Upper lobe of left lung (tissue), 6 donors: ENCODE data around the gene ODAD3. TPM values are rescaled to one million over a fixed set of nuclear protein-coding genes. Genes with fewer than 3 reads are reported as not detected.
A peak's percentile ranks its signal among the peaks of the same experiment; 100 is the strongest.

Source experiments
- ATAC-seq, 2 donors: fragments of 200-7000 bp; cut with Tn5 transposase; one replicate each; pipeline ENCODE4 v1.9.1; 2022; ENCODE audit warnings: mild to moderate bottlenecking in 2 of 2, moderate library complexity in 2 of 2; ENCODE audit not compliant: low FRiP score in 2 of 2
- DNase-seq, 2 donors: peaks; one replicate each; pipeline ENCODE4 v3.0.0-alpha.2; 2019 to 2020
- H3K27ac ChIP-seq, 4 donors: fragments of 200-600 bp; sonication (generic); one replicate each; pipeline ENCODE4 v1.5.1; 2016 to 2019
- H3K27me3 ChIP-seq, 4 donors: fragments of 200-600 bp; sonication (generic); one replicate each; pipeline ENCODE4 v1.5.1; 2017 to 2019
- H3K36me3 ChIP-seq, 4 donors: fragments of 200-600 bp; sonication (generic); one replicate each; pipeline ENCODE4 v1.5.1; 2016 to 2019
- H3K4me1 ChIP-seq, 4 donors: fragments of 200-600 bp; sonication (generic); one replicate each; pipeline ENCODE4 v1.5.1; 2018 to 2019
- H3K4me3 ChIP-seq, 4 donors: fragments of 200-600 bp; sonication (generic); one replicate each; pipeline ENCODE4 v1.5.1; 2017 to 2019; ENCODE audit warnings: mild to moderate bottlenecking in 2 of 4, moderate library complexity in 1 of 4
- H3K9me3 ChIP-seq, 4 donors: fragments of 200-600 bp; sonication (generic); one replicate each; pipeline ENCODE4 v1.5.1; 2018 to 2019
- EP300 ChIP-seq, 4 donors: sonication (generic); formaldehyde crosslinking; IDR thresholded peaks; one replicate each; pipeline ENCODE4 v1.5.1; 2017; ENCODE audit warnings: antibody characterized with exemption in 4 of 4, control low read depth in 2 of 4
- POLR2A ChIP-seq, 4 donors: fragments of 450-650 bp; IDR thresholded peaks; one replicate each; pipeline ENCODE4 v1.5.1; 2016 to 2017; ENCODE audit warnings: antibody characterized with exemption in 4 of 4, mild to moderate bottlenecking in 2 of 4
- POLR2AphosphoS5 ChIP-seq, 2 donors: sonication (generic); formaldehyde crosslinking; IDR thresholded peaks; one replicate each; pipeline ENCODE4 v1.5.1; 2017; ENCODE audit warnings: antibody characterized with exemption in 2 of 2
- WGBS, 2 donors: methylation state at CpG; one replicate each; pipeline ENCODE4 v1.1.5; 2017 to 2018; 5-methylcytosine and 5-hydroxymethylcytosine counted together
- total RNA-seq, 6 donors: library from RNA; depleted of rRNA in 4 of 6; stranded (reverse); fragments of >200 nt in 4 of 6; gene quantifications; one replicate each; pipeline versions ENCODE4 v1.1.0 to v1.2.1, GENCODE V29; 2016 to 2021
- TF ChIP-seq, protein P1 (sequence below), 6 experiments: fragments of 450-650 bp in 4 of 6; fragments of 200-600 bp in 2 of 6; sonication (generic) in 2 of 6; IDR thresholded peaks; one replicate each; pipeline ENCODE4 v1.5.1; 2016 to 2019; ENCODE audit warnings: antibody characterized with exemption in 6 of 6
- donor health status: DM: no; HTN: no; CAD: no; lungs with moderate emphysema.
- donor health status: DM: no; HTN: yes; CAD: no; lungs with severe emphysema.

ODAD3 gene
- total RNA-seq, 6 donors from 2014 or later = 0.34 to 11.1 (median 4.1) TPM

DNA sequence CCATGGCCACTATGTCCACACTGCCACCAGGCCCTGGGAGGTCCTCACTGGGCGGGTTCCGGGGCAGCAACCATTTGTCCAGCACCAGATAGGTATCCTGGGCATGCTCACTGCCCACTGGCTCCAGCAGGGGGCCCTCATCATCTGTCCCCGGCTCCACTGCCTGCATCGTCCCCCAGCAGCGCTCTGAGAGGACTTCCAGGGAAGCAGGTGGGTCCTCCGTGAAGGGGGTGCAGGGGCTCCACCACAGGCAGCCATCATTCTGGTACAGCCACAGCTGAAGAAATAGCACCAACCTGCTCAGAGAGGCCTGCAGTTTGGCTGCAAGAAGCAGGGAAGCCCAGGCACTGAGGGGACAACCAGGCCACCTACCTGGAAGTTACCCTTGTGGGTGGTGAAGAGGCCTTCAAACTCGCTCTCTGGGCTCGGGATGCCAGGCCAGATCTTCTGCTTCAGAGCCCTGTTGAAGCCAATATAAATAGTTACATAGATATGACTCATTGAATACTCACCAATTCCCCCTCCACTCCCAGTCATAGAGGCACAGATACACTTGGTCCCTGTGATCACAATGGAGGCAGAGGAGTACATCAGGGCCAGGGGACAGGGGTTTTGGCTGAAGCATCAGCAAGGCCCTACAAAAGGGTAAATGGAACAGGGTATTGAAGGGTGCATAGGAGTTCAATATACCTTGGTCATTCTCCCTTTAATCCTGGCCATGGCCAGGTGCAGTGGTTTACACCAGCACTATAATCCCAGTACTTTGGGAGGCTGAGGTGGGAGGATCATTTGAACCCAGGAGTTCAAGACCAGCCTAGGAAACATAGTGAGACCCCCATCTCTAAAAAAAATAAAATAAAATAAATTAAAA is 56.4 kb downstream of the ODAD3 start:
- Histone ChIP-seq H3K4me3 (no peak overlapping the region), H3K36me3 (peaks cover 0 to 6% (median 0%) of the 10 kb centered on the region in 4 donors), H3K4me1 (peaks cover 67 to 75% (median 69%) of the 10 kb centered on the region in 4 donors), H3K27ac (peak overlapping the region in 2 of 4 donors; percentile 53 to 94), H3K9me3 (no peaks in the 10 kb centered on the region), H3K27me3 (peaks cover 0 to 2% (median 0%) of the 10 kb centered on the region in 4 donors)
- WGBS, 2 donors = 56 to 66% methylated on average over 4 to 8 of the region's 8 CpGs
- no peak for ATAC-seq
- TF ChIP-seq, protein P1, sequence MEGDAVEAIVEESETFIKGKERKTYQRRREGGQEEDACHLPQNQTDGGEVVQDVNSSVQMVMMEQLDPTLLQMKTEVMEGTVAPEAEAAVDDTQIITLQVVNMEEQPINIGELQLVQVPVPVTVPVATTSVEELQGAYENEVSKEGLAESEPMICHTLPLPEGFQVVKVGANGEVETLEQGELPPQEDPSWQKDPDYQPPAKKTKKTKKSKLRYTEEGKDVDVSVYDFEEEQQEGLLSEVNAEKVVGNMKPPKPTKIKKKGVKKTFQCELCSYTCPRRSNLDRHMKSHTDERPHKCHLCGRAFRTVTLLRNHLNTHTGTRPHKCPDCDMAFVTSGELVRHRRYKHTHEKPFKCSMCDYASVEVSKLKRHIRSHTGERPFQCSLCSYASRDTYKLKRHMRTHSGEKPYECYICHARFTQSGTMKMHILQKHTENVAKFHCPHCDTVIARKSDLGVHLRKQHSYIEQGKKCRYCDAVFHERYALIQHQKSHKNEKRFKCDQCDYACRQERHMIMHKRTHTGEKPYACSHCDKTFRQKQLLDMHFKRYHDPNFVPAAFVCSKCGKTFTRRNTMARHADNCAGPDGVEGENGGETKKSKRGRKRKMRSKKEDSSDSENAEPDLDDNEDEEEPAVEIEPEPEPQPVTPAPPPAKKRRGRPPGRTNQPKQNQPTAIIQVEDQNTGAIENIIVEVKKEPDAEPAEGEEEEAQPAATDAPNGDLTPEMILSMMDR (IDR thresholded peaks at IDR 0.05) = peak; percentile 44 to 66 (median 53)
- TF ChIP-seq POLR2AphosphoS5 (IDR thresholded peaks at IDR 0.05) = no peak
- peak; percentile 47 to 59 for DNase-seq

DNA sequence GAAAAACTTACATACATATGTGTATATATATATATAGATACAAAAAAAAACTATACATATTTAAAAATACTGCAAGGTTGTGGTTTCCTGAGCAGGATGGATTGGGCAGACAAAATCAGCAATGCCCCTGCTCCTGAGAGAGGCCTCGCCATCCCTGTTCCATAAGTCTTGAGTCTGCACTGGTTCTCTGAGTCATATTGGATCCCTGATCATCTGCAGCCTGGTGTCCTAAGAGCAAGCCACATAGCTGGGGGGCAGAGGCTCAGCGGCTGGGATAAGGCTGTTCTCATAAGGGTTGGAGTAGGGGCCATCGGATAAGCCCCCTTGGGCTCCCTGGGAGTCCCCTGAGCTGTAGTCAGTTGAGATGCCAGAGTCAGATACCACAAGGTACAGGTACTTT is 57.2 kb downstream of the ODAD3 start:
- no peak overlapping the region for H3K4me3 ChIP-seq
- peaks cover 0 to 6% (median 0%) of the 10 kb centered on the region in 4 donors for H3K36me3 ChIP-seq
- peaks cover 59 to 67% (median 61%) of the 10 kb centered on the region in 4 donors for H3K4me1 ChIP-seq
- ATAC-seq (no peak), DNase-seq (no peak)
- TF ChIP-seq, protein P1 (IDR thresholded peaks at IDR 0.05) = no peak
- TF ChIP-seq POLR2A (IDR thresholded peaks at IDR 0.05) = no peak
- TF ChIP-seq POLR2AphosphoS5 (IDR thresholded peaks at IDR 0.05) = no peak
- no peak for TF ChIP-seq EP300 (IDR thresholded peaks at IDR 0.05)
- peak overlapping the region in 2 of 4 donors; percentile 8 to 94 for H3K27ac ChIP-seq
- 94 to 100% methylated on average over 1 to 3 of the region's 3 CpGs for WGBS, 2 donors
- H3K9me3 ChIP-seq = no peaks in the 10 kb centered on the region
- H3K27me3 ChIP-seq = no peaks in the 10 kb centered on the region

DNA sequence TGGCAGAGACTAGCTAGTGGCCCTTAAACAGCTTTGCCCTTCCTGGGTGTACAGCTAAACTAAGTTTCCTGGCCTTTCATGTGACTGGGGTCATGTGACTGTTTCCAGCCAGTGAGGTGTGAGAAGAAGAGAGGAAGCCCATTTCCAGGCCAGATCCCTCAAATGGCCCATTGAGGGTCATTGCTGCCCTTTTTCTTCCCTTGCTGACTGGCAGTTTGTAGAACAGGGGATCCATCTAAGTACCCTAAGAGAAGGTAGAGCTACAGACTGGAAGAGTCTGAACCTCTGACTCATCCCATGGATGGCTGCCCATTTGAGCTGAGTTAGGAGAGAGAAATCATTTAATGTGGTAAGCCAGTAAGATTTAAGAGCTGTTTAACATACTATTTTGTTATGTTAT is 57.7 kb downstream of the ODAD3 start:
- H3K9me3 ChIP-seq = no peaks in the 10 kb centered on the region
- DNase-seq (peak in 1 of 2 donors; percentile 53), ATAC-seq (no peak)
- peak overlapping the region; percentile 8 to 96 (median 56) for H3K27ac ChIP-seq
- TF ChIP-seq, protein P1 (IDR thresholded peaks at IDR 0.05) = no peak
- no peak for TF ChIP-seq EP300 (IDR thresholded peaks at IDR 0.05)
- no peak for TF ChIP-seq POLR2A (IDR thresholded peaks at IDR 0.05)
- no peak for TF ChIP-seq POLR2AphosphoS5 (IDR thresholded peaks at IDR 0.05)
- peaks cover 55 to 62% (median 57%) of the 10 kb centered on the region in 4 donors for H3K4me1 ChIP-seq
- no peak overlapping the region for H3K4me3 ChIP-seq
- peaks cover 0 to 6% (median 0%) of the 10 kb centered on the region in 4 donors for H3K36me3 ChIP-seq
- no peaks in the 10 kb centered on the region for H3K27me3 ChIP-seq

DNA sequence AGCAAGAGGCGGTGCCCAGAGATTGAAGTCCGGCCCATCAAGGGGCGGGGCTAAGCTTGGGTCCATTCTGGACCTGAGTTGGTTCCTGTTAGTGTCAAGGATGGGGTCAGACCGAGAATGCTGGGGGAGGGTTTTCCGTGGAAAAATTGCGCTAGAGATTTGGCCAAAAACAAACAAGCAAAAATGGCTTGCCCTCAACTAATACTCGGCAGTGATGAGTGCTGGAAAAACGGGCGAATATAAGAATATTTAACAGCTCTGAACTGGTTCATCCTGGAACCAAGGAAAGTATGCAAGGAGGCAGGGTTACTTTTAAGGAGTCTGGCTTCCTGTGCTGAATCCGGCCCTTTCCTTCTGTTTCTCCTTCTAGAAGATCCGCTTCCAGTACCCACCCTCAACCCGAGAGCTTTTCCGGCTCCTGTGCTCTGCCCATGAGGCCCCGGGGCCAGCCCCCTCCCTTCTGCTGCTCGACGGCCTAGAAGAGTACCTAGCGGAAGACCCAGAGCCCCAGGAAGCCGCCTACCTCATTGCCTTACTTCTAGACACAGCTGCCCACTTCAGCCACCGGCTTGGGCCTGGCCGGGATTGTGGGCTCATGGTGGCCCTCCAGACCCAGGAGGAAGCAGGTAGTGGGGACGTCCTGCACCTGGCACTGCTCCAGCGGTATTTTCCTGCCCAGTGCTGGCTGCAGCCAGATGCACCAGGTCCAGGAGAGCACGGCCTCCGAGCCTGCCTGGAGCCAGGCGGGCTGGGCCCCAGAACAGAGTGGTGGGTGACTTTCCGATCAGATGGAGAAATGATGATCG is 59.6 kb downstream of the ODAD3 start:
- peaks cover 40 to 47% (median 43%) of the 10 kb centered on the region in 4 donors for H3K4me1 ChIP-seq
- peak overlapping the region; percentile 93 to 96 (median 95) for H3K27ac ChIP-seq
- WGBS, 2 donors = 1 to 9% methylated on average over 18 to 25 of the region's 27 CpGs
- no peaks in the 10 kb centered on the region for H3K27me3 ChIP-seq
- DNase-seq = peak; percentile 83 to 85
- peaks cover 0 to 6% (median 0%) of the 10 kb centered on the region in 4 donors for H3K36me3 ChIP-seq
- H3K9me3 ChIP-seq = no peaks in the 10 kb centered on the region
- TF ChIP-seq POLR2AphosphoS5 (IDR thresholded peaks at IDR 0.05) = peak; percentile 10 to 56
- TF ChIP-seq POLR2A (IDR thresholded peaks at IDR 0.05) = peak in 3 of 4 donors; percentile 2 to 84 (median 66)
- no peak for TF ChIP-seq EP300 (IDR thresholded peaks at IDR 0.05)
- H3K4me3 ChIP-seq = peak overlapping the region; percentile 22 to 67 (median 64)
- peak in 1 of 2 donors; percentile 41 for ATAC-seq
